GM19239 (cell line): ENCODE results near the gene KRT26.
"Not testable (repeated sequence)": the region's sequence is repeated elsewhere in the genome, so short reads cannot be mapped to it uniquely, and the experiment has no call there.

Experiments used
- DNase-seq: peaks from one replicate; pipeline ENCODE4 v3.0.0; 2011; ENCODE audit warnings: low spot score; ENCODE audit not compliant: insufficient read length
- FAIRE-seq: peaks from 2 replicates; lab custom pipeline; 2011; peaks lifted over from hg19 to GRCh38; lab: Jason Lieb, UNC

Gene KRT26, protein sequence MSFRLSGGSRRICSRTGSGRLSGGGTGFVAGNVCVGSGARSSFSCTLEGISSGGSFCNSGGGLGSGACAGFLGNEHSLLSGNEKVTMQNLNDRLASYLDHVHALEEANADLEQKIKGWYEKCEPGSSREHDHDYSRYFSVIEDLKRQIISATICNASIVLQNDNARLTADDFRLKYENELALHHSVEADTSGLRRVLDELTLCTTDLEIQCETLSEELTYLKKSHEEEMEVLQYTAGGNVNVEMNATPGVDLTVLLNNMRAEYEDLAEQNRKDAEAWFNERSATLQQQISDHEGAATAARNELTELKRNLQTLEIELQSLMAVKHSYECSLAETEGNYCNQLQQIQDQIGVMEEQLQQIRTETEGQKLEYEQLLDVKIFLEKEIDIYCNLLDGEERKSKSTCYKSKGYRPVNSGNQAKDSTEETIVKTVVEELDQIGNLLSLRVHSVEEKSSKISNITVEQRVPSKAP

GRCh38 chr17:40772101-40772500 is at the start of gene KRT26:
Gene KRT26 (minus strand): TSS chr17:40772201. CDS start chr17:40772113, 88 bp downstream.
- no peak for FAIRE-seq

GRCh38 chr17:40821536-40821935 is 49.5 kb upstream of the KRT26 start:
- DNase-seq (no peak), FAIRE-seq (no peak)

More at GRCh38 chr17:40772101-40772500, at the start of gene KRT26:
- no peak for DNase-seq

DNA sequence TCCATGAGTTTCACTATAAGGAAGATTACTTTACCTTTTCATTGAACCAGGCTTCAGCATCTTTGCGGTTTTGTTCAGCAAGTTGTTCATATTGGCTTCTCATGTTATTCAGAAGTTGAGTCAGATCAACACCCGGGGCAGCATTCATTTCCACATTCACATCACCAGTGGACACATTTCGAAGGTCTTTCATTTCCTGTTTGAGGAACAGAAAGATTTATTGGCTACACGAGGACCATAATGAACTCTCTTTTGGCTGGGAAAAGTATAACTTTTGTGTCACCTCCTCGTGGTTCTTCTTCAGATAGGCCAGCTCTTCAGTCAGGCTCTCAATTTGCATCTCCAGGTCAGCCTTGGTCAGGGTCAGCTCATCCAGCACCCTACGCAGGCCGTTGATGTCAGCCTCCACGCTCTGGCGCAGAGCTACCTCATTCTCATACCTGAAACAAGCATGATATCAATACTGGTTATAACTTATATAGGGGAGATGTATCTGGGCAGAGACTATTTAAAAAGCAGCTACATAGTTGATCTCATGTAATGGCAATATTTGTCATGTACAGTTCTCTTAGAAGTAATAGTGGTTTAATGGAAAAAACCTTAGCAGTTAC is 48.3 kb upstream of the KRT26 start:
- no peak for FAIRE-seq
- no peak for DNase-seq

GRCh38 chr17:40819528-40820125 is 47.6 kb upstream of the KRT26 start:
- DNase-seq (no peak), FAIRE-seq (peak; percentile 61)

DNA sequence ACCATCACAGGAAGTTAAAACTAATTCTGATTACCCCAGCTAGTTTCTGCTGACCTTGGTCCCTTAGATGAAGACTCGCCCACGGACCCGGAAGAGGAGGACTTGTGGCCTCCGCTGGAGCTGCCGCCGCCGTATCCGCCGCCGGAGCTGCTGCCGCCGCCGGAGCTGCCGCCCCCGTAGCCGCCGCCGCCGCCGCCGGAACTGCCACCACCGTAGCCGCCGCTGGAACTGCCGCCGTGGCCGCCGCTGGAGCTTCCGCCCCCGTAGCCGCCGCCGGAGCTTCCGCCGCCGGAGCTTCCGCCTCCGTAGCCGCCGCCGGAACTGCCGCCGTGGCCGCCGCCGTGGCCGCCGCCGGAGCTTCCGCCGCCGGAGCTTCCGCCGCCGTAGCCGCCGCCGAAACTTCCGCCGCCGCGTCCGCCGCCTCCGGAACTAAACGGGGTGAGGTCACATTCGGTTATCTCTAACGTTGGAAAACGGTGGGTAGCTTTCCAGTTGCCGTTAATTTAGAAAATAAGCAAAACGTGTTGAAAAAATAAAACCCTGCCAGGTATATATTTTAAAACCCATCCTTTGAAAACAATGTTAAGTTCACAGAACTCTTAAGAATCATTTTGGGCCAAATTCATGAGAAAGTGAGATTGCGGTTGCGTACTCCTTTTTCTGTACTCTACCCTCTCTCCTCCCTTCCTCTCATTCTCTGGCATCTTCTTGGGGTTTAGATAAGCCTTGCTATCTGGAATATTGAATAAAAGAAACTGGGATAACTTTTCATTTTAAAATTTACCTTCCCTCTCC is 46.9 kb upstream of the KRT26 start:
- no peak for FAIRE-seq
- peak; percentile 57 for DNase-seq

DNA sequence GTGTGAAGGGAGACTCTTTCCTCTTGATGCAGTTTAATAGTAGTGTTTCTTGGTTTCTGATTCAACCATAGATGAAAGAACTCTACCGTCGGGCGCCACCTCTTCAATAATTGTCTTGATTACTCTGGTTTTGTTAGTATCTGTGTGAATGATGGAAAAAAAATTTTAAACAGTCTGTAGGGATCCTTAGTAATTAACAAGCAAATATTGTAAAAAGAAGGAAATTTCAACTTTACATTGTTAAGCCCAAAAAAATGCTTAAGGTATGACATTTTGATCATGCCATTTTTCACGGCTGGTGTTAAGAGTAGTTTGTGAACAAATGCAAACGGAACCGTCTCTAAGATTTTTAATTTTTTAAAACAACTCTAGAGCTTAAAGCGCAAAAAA is 46.3 kb upstream of the KRT26 start:
- FAIRE-seq, result no peak
- no peak for DNase-seq

GRCh38 chr17:40817103-40817682 is 45.2 kb upstream of the KRT26 start:
- FAIRE-seq (no peak), DNase-seq (no peak)

DNA sequence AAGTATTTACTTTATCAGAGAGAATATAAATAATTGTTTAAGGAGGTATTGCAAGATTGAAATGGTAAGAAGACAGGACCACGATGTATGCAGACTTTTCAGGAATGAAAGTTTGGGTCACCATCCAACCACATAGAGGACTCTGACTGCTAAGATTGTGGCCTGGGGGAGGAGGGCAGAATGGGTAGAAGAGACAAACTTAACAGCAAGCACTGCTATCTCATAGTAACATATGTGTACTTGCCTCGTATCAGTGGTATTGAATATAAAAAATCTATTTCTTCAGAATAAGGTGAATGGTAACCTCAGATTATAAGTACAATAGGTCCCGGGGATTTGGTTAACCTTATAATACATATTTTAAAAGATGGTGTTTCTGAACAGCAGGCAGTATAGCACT is 44.6 kb upstream of the KRT26 start:
- FAIRE-seq (no peak), DNase-seq (no peak)

- FAIRE-seq, result no peak
- no peak for DNase-seq
These were observed 43.4 kb upstream of the KRT26 start for GRCh38 chr17:40815381-40815780.

DNA sequence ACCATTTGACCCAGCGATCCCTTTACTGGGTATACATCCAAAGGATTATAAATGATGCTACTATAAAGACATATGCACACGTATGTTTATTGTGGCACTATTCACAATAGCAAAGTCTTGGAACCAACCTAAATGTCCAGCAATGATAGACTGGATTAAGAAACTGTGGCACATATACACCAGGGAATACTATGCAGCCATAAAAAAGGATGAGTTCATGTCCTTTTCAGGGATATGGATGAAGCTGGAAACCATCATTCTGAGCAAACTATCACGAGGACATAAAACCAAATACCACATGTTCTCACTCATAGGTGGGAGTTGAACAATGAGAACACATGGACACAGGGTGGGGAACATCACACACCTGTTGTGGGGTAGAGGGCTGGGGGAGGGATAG is 42.7 kb upstream of the KRT26 start:
- not testable (repeated sequence) for DNase-seq, FAIRE-seq

- DNase-seq, result no peak
These were observed 41.8 kb upstream of the KRT26 start for GRCh38 chr17:40813804-40814203.

GRCh38 chr17:40812639-40813038 is 40.6 kb upstream of the KRT26 start:
- FAIRE-seq (no peak), DNase-seq (no peak)

More at GRCh38 chr17:40813804-40814203, 41.8 kb upstream of the KRT26 start:
- FAIRE-seq, result no peak

DNA sequence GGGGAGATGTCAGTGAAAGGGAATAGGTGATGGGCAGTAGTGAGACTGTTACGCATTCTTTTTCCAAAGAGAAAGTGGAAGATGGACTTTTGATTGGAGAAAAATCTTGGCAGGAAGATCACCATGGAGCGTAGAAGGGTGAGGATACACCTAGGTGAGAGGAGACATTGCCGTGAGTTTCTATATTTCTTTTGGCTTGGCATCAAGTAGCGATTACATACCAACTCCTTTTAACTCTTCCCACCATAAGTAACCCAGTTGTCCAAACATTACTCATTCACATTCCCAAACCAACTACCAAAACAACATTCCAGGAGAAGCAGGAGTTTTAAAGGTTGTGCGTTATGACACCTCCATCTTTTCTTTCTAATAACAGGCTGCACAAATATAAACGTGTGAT is 38.5 kb upstream of the KRT26 start:
- no peak for DNase-seq
- FAIRE-seq, result no peak

- FAIRE-seq (no peak), DNase-seq (no peak)
These were observed 37.9 kb upstream of the KRT26 start for GRCh38 chr17:40809721-40810421.

DNA sequence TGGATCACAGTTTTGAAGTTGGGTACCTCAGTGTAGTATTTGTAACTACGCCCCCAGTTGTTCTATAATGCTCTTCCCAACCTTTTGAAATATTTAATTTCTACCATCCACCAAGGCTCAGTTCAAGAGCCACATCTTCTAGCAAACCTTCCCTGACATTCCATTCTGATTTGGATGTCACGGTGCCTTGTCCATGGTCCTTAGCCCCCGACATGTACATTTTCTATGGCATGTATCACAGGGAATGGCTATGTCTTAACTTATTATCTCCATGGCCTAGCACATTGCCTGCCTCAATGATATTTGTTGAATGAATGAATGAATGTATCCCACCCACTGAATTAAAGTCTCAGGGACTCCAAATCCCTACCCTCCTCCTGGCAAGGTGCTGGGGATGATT is 34.1 kb upstream of the KRT26 start:
- DNase-seq, result no peak
- no peak for FAIRE-seq

DNA sequence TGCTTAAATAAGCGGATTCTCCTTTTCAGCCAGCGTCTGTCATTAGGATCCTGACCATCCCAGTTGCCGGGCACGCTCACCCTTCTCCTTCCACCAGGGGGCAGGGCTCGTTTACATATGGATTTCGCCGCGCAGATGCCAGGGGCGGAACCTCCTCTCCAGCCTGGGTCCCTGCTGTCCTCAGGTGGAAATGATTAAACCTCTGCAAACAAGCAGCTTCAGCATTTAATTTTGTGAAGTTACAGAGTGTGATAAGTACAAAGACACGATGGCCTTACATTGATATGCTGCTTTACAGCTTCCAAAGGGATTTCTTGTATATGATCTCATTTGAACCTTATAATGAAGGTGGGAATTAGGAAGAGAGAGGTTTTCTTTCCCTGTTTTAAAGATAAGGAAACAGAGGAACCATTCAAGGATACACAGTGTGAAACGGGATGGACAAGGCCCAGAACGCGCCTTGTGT is 31.6 kb upstream of the KRT26 start:
- FAIRE-seq (peak; percentile 85), DNase-seq (peak; percentile 56)

- DNase-seq (no peak), FAIRE-seq (no peak)
These were observed 29.2 kb upstream of the KRT26 start for GRCh38 chr17:40801157-40801556.

DNA sequence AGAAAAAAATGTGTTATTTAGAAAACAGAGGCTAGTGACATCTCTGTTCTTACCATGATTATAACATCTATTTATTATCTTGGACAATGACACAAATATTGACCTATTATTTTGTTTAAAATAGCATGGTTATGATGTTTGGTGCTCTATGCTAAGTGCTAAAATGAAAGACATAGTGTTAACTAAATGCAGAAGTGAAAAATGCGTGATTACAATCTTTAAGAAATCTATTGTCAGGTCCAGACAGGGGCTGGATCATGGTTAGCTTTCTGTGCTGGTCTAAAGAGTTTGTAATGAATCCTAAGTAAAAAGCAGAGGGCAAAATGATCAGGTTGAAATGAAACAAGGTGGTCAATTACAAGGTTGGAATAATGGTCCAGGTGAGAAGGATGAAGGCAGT is 28.4 kb upstream of the KRT26 start:
- DNase-seq (no peak), FAIRE-seq (no peak)

- FAIRE-seq (no peak), DNase-seq (no peak)
These were observed 27.9 kb upstream of the KRT26 start, which contains the start of gene KRT28 for GRCh38 chr17:40799859-40800258. Gene KRT28 (minus strand): TSS chr17:40799959. CDS start chr17:40799893, 66 bp downstream.
